Measurements from ENCODE around the gene ZC3H18.

Gene ZC3H18

DNA sequence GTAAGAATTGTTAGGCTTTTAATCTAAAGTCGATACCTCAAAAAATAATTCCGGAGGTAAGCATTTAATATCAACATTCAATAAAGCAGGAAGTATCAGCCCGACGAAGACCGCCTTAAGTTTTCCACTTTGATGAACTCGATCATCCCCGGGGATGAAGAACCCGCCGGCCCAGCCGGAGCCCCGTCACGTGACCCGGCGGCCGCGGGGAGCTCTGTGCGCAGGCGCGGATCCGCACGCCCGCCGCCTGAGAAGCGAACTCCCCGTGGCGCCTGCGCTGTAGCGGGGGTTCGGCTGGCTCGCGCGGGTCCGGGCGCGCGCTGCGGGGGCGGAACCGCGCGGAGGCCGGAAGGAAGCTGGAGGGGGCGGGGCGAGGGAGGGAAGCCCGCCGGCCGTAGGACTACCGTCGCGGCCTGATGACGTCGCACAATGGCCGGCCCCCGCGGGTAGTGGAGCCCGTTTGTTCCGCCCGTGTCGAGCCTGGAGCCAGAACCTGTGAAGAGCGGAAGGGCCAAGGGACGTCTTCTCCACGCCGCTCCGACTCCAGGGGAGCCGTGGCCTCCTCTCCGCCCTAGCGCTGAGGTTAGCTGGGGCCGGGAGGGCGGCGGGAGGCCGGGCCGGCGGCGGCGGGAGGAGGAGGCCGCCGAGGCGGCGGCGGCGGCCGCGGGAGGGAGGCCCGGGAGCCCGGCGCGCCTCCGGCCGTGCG, at the start of gene ZC3H18:
TSS of gene ZC3H18 (plus strand) at position 419 of the 706 bp plus-strand sequence. CDS start 6,721 bp downstream, outside the sequence.
- no peak for FAIRE-seq

GRCh38 chr16:88521674-88522073, 48.5 kb upstream of the ZC3H18 start:
- FAIRE-seq, result no peak

- FAIRE-seq, result no peak
These were observed 47.8 kb upstream of the ZC3H18 start for GRCh38 chr16:88522276-88522949.

GRCh38 chr16:88523309-88524161, 46.7 kb upstream of the ZC3H18 start:
- no peak for FAIRE-seq

GRCh38 chr16:88524274-88524972, 45.8 kb upstream of the ZC3H18 start:
- no peak for FAIRE-seq

DNA sequence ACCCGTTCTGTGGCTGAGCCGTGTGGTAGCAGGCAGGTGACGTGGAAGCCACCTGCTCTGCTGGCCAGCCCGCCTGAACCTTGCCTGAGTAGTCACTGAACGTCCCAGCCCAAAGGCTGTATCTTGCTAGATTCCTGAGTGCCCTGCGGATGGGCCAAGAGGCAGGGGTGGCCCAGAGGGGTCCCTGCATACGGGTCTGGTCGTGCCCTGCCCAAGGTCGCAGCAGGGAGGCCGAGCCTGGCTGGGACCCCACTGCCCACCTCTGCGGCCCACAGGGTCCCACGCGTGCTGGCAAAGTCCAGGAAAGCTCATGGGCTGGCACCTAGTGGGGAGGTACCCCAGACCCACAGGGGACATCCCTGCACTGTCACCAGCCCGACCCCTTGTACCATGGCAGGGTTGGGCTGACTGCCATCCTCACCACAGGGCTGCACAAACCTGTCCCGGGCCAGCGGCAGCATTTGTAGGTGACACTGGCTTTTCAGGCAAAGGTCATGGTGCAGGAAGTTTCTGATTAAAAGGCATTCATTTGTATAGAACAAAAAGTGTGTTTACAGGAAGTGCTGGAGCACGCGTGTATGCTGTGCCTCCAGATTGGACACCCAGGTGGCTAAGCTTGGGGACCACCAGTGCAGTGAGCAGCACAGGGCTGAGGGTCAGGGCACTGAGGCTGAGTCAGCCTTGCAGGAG, 45.1 kb upstream of the ZC3H18 start:
- no peak for FAIRE-seq

GRCh38 chr16:88525663-88525990, 44.6 kb upstream of the ZC3H18 start:
- no peak for FAIRE-seq

DNA sequence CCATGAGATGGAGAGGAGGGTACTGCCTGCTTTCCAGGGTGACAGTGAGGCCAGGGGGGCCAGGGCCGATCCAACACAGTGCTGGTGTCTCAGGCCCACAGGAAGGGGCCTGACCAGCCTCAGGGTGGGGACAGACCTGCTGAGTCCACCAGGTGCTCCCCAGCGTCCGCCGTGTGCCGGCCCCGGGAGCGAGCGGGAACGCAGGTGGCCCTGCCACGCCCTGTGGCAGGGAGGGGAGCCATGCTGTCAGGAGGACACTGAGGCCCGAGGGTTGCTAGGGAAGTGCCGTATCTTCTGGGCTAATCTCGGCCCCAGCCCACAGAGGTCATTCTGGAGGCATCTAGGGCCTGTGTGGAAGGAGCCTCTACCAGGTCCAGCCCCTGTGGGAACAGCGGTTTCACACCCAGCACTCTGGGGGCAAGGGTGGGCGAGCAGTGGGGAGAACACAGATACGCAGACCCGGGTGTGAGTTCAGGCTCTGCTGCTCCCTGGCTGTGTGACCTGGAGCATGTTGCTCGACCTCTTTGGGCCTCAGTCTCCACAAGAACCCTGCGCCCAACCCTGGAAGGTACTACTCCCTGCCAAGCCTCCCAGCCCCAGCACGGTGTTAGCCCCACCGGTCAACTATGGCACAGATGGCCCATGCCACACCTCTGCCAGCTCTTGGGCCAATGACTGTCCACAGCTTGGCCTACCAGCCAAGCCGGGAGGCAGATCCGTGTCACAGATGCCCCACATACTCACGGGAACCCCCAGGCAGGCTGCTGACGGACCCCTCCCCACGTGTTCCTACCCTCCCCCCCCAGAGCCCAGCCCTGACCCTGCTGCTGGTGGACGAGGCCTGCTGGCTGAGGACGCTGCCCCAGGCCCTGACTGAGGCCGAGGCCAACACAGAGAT, 43.9 kb upstream of the ZC3H18 start:
- no peak for FAIRE-seq

- FAIRE-seq, result no peak
These were observed 43.4 kb upstream of the ZC3H18 start for GRCh38 chr16:88526906-88527185.

GRCh38 chr16:88527186-88527936, 42.8 kb upstream of the ZC3H18 start:
- FAIRE-seq, result no peak

DNA sequence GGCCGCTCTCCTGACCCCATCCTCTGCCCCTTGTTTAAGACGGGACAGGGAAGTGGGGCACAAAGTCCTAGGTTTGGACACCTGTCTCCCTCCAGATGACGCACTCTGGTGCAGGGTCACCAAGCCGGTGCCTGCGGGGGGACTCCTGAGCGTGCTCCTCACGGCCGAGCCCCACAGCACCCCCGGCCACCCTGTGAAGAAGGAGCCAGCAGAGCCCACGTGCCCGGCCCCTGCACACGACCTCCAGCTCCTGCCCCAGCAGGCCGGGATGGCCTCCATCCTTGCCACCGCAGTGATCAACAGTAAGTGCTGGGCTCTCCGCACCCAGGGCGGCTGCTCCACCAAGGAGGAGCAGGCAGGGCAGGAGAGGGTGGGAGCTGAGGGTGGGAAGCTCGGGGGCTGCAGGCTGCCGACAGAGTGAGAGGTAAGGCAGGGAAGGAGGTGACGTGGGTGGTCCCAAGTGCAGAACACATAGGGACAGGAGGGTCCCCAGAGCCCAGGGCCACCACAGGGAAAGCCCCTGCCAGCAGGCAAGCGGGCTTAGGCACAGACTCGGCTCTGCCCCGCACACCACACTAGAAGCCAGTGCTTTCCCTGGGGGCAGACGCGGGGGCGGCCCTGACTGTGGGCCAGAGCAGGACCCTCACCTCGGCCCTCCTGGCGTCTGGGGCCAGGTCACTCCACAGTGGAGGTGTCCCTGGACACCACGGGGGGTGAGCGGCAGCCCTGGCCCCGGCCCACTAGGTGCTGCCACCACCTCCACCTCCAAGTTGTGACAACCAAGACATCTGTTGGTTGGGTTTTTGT, 42.1 kb upstream of the ZC3H18 start:
- FAIRE-seq, result no peak

DNA sequence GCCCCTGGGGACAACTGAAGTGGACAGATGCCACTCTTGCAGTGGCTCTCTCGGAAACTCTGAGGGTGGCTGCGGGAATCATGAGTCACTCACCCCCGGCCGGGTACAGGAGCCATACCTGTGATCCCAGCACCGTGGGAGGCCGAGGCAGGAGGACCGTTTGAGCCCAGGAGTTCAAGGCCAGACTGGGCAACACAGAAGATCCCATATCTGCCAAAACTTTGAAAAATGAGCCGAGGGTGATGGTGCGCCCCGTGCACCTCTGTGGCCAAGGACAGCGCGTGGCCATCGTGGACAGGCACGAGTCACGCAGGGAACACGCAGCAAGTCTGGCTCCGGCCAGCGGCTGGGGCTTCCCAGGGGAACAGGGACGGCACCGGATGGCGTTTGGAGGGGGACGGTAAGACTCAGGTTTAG, 41.3 kb upstream of the ZC3H18 start:
- no peak for FAIRE-seq

DNA sequence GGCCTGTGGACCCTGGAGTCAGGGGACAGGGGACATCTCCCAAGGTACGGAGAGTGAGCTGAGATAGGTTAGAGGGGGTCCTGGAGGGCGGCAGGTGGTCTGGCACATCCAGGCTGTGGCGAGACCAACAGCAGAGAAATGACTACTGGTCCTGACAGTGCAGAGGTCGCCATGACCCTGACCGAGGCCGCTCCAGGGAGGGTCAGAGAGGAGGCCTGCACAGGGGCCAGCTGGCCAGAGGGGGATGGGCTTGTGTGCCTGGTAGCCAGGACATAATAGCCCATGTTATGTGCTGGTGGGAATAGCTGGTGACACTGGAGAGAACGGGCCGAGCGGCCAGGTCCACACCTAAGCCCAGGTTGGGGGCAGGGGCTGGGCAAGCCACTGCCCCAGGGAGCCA, 40.6 kb upstream of the ZC3H18 start:
- FAIRE-seq, result no peak

DNA sequence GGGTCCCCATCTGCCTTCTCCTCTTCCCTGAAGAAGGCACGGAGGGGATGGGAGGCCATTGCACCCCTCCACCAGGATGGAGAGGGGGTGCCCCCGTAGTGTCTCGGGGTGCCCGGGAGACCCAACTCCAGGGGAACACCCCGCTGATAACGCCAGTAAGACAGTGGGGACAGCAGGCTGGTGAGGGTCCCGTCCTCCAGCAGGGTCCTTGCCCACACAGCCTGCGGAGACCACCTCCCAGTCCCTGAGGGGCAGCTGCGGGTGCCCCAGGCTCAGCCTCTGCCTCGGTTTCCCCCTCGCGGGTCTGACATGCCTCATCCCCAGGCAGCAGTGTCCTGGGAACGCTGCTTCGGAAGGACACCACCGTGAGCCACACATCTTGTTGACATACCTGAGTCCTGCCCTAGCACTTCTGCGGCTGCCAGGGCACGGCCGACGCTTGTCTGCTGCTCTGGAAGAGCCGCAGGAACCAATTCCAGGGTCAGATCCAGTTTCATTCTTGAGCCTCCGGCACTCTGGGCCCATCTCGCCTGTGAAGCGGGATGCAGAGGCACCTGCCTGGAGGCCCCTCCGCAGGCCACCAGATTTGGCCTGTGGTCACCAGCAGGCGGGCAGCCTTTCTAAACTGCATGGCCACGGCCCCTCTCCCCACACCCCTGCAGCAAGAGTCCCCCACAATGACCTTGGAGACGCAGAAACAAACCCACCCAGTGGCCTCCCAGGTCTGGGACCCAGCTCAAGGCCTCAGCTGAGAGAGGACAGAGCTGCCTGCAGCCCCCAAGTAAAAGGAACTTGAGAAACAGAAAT, 39.9 kb upstream of the ZC3H18 start:
- FAIRE-seq, result no peak

DNA sequence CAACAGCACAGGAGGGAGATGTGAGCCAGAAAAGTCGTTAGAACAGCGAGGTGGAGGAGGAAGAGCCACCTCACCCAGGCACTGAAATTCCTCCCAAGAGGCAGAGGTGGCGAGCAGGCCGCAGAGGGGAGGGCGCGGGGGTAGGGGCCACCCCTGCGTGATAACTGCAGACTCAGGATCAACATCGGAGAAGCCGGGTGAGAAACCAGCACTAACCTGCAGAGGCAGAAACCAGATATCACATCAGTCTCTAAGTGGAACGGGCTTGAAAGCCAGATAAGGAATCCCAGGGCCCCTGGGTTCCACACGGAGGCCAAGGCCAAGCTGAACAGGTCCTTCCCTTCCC, 39.4 kb upstream of the ZC3H18 start:
- no peak for FAIRE-seq

DNA sequence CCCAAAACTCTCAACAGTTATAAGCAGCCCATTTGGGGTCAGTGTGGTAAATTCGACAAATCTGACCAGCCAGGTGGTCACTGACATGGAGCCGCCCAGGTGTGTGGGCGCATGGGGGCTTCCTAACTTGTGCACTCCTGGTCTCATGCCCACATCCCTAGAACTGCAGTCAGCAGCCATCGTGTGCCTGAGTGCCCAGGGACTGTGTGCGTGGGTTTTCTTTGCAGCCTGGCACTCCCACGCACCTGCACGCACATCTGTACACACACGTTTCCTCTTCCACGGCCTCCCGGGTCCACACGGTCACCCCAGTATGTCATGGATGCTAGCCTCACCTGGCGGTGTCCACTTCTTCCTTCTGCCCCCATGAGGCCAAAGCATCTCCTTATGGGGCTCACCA, 38.9 kb upstream of the ZC3H18 start:
- FAIRE-seq, result no peak

- FAIRE-seq, result no peak
These were observed 38.2 kb upstream of the ZC3H18 start for GRCh38 chr16:88531931-88532433.

DNA sequence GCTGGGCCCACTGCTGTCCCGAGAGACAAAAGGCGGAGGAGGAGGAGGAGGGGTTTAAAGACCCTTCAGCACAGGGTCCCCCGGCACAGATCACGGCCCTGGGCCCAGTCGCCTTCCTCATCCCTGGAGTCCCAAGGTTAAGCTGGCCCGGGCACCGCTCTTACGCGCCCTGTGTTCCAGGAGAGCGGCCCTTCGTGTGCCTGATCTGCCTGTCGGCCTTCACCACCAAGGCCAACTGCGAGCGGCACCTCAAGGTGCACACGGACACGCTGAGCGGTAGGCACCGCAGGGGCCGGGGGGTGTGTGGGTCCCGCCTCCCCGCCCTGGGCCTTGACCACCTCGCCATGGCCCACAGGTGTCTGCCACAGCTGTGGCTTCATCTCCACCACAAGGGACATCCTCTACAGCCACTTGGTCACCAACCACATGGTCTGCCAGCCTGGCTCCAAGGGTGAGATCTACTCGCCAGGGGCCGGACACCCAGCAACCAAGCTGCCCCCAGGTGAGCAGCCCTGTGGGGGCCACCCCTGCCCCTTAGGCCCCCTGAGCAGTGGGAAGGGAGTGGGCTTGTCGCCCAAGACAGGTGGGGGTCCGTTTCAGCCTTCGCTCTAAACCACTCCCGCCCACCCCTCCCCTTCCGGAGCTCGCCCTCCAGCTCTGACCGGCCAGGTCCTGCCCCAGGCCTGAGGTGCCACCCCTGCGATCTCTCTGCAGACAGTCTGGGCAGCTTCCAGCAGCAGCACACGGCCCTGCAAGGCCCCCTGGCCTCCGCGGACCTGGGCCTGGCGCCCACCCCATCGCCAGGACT, 37.6 kb upstream of the ZC3H18 start:
- FAIRE-seq, result no peak
